Keratinocyte (primary cell): ENCODE measurements around the gene ASTN2.

Source experiments
- EZH2 ChIP-seq: IDR thresholded peaks from one replicate; pipeline ENCODE4 v1.6.1; 2012; ENCODE audit warnings: inconsistent platforms, mild to moderate bottlenecking, low read length, moderate library complexity
- TF ChIP-seq, protein P1 (sequence below), 3 experiments: IDR thresholded peaks in 1 of 3; conservative IDR thresholded peaks in 1 of 3; optimal IDR thresholded peaks in 1 of 3; 2 replicates in 2 of 3; 3 replicates in 1 of 3; pipeline versions ENCODE3 to v1.5.1; 2011; ENCODE audit warnings: low read length in 3 of 3, mild to moderate bottlenecking in 3 of 3, moderate library complexity in 2 of 3, control low read depth in 1 of 3, inconsistent platforms in 1 of 3; ENCODE audit not compliant: insufficient read depth in 2 of 3; ENCODE audit errors: extremely low read depth in 1 of 3

DNA sequence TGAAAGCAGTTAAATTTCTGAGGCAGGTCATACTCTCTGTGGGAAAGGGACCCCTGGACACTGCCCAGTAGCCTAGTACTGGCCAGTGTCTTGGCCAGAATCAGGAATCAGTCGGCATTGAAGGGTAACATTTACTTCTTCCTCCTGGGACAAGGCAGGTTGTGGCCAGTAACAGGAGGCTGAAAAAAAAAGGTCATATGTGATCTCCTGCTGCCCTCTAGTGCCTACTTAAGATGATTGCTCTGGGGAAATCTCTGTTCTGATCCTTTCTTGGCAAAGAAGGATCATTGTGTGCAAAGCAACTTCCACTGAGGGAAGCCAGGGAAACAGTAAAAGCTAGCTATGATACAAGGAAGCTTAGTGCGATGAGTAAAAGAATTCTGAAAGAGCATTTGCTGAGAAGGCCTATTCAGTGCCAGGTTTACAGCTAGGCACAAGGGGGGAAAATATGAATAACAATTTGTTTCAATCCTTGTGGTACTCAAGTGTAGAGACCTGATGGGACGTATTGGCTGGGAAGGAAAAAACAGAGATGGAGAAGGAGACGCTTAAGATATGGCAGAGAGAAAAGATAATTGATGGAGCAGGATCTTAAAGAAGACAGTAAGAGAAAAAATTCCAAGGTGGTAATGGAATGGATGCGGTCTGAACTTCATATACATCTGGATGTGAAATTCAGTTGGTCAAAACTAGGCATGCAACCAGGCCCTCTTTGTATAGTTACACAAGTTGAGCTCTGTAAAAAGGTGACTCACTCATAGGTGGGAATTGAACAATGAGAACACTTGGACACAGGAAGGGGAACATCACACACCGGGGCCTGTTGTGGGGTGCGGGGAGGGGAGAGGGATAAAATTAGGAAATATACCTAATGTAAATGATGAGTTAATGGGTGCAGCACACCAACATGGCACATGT is 753.6 kb downstream of the ASTN2 start:
- no peak for TF ChIP-seq EZH2
- TF ChIP-seq, protein P1, sequence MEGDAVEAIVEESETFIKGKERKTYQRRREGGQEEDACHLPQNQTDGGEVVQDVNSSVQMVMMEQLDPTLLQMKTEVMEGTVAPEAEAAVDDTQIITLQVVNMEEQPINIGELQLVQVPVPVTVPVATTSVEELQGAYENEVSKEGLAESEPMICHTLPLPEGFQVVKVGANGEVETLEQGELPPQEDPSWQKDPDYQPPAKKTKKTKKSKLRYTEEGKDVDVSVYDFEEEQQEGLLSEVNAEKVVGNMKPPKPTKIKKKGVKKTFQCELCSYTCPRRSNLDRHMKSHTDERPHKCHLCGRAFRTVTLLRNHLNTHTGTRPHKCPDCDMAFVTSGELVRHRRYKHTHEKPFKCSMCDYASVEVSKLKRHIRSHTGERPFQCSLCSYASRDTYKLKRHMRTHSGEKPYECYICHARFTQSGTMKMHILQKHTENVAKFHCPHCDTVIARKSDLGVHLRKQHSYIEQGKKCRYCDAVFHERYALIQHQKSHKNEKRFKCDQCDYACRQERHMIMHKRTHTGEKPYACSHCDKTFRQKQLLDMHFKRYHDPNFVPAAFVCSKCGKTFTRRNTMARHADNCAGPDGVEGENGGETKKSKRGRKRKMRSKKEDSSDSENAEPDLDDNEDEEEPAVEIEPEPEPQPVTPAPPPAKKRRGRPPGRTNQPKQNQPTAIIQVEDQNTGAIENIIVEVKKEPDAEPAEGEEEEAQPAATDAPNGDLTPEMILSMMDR (optimal IDR thresholded peaks at IDR 0.05 in 1 of 3, IDR thresholded peaks at IDR 0.05 in 1 of 3, conservative IDR thresholded peaks at IDR 0.05 in 1 of 3; ENCODE audit: extremely low read depth in 1 of 3, insufficient read depth in 2 of 3, low read length in 3 of 3), result peak; percentile 65 to 77 (median 71)
